HL-60/S4 treated with retinoic acid at 250 ng/mL for 4 days and 3 days (cell line): ENCODE data around the gene OIP5.
"Not testable (repeated sequence)": the region's sequence is repeated elsewhere in the genome, so short reads cannot be mapped to it uniquely, and the experiment has no call there.

Experiments used
- in situ Hi-C: fragments of 300-500 bp; cut with MboI; formaldehyde crosslinking; loops from 2 replicates; pipeline ENCODE4 v1.7.0; 2022; ENCODE audit warnings: low sequenced_read_pairs

OIP5 gene

DNA sequence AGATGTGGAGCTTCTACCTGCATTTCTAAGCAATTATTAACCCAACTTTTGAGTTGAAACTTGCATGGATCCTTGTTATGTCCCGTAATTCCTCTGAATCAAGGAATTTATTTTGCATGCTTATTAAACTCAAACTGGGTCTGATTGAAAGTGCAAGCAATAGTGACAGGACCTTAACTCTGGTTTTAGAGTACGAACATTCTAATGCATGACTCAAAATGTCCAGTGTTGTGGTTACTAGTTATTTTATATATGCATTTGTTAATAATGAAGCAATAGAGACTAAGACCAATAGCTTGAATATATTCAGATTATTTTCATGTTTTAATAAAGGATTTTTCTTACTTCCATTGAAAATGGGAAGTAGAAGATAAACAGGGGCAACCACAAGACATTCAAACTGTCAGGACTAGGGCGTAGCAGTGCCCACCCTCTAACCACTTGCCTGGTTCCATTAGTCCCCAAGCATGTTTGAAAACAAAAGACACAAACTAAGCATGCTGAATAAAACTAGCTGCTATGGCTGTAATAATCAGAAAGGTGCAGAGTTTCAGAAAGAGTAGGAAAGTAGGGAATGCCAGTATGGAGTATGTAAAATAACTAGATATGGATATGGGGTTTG lies 28.1 kb downstream of the OIP5 start:
- in situ Hi-C loops, result no loop called here

DNA sequence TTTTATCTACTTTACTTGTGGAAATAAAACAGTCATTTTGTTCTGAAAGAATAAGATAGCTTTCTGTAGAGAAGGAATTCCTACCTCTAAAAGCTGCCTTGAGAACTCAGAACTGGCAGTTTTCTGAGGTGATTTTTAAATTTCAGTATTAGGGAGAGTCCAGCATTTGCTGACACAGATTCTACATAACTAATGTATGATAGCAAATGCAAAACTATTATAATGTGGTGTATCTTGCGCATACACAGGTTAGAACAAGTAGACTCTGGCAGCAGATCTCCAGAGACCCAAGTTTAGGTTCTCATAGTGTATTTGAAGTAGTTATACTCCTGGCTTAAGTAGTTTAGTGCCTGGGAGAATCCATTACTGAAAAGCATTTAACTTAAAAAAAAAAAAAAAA lies 30.8 kb downstream of the OIP5 start:
- in situ Hi-C loops, result no loop called here

DNA sequence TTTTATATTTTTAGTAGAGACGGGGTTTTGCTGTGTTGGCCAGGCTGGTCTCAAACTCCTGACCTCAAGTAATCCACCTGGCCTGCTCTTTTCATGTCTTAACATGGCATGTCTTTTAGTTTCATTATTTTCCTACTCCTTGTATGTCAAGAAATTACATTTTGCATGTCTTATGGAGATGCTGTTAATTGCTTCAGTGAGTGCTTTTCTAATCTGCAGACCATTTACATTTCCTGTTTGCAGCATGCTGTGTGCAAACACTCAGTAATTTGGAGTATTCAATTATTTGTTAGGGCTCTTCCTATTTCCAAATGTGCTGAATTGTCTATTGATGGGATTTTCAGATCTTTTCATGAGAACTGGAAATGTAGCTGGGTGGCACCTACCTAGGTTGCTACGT lies 31.3 kb downstream of the OIP5 start:
- in situ Hi-C loops, result not testable (repeated sequence)

DNA sequence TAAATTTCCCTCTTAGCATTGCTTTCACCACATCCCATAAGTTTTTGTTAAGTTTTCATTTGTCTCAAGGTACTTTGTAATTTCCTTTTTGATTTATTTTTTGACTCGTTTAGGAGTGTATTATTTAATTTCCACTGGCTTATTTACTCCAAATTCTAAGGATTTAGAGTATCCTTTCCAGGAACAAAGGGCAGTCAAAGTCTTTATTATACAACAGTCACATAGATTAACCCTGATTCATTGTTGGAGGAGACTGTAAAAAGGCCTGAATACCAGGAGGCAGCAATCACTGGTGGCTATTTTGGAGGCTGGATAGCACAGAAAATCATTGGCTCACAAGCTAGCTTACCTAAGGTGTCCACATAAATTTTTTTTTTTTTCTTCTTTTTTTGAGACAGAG lies 39.9 kb downstream of the OIP5 start:
- in situ Hi-C loops, result no loop called here

DNA sequence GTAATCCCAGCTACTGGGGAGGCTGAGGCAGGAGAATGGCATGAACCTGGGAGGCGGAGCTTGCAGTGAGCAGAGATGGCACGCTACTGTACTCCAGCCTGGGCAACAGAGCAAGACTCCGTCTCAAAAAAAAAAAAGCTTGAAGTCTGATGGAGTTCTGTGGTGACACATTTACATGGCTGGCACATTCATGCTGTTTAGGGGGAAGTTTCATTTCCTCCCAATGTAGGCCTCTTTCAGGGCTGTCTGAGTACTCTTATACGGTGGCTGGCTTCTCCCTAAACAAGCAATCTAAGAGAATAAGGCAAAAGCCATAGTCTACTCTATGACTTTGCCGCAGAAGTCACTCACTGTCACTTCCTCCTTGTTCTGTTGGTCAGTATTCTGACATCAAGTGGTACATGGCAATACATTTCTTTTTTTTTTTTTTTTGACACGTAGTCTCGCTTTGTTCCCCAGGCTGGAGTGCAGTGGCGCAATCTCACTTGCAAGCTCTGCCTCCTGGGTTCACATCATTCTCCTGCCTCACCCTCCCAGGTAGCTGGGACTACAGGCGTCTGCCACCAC lies 41.2 kb downstream of the OIP5 start:
- in situ Hi-C loops, result no loop called here

DNA sequence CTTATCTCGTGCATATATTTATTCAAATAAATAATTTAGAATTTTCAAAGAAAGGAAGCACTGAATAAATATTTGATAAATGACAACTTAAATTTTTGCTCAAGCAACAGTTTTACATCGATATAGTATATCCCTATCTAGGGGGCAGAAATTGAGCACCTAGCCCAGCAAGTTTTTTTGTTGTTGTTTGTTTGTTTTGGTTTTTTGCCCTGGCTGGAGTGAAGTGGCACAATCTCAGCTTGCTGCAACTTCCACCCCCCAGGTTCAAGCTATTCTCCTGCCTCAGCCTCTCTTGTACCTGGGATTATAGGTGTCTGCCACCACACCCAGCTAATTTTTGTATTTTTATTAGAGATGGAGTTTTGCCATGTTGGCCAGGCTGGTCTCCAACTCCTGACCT lies 42.4 kb downstream of the OIP5 start:
- in situ Hi-C loops, result no loop called here

DNA sequence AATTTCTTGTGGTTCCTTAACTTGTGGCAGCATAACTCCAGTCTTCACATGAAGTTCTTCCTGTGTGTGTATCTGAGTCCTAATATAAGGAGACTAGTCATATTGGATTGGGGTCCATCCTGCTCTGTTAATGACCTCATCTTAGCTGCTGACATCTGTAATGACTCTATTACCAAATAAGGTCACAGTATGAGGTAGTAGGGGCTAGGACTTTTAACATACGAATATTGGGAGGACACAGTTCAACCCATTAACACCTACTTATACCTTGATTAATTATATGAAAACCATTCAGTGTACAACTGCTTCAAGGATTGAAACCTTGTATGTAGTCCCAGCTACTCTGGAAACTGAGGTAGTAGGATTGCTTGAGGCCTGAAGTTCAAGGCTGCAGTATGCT lies 43.9 kb downstream of the OIP5 start:
- in situ Hi-C loops, result no loop called here

DNA sequence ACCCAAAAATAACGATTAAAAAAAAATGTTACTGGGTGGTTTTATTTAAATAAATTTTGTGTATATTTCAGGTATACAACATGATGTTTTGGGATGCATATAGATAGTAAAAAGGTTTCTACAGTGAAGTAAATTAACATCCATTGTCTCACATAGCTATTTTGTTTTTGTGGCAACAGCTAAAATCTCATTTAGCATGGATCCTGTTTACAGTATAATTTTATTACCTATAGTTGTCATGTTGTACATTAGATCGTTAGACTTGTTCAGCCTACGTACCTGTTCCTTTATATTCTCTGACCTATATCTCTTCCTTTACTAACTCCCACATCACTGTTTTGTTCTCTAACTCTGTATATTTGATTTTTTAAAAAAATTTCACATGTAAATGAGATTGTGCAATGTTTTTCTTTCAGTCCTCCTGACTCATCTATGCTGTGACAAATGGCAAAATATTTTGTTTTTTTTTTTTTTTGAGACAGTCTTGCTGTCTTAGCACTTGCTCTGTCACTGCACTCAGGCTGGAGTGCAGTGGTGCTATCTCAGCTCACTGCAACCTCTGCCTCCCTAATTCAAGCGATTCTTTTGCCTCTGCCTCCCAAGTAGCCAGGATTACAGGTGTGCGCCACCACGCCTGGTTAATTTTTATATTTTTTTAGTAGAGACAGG lies 45.6 kb downstream of the OIP5 start:
- in situ Hi-C loops, result no loop called here

DNA sequence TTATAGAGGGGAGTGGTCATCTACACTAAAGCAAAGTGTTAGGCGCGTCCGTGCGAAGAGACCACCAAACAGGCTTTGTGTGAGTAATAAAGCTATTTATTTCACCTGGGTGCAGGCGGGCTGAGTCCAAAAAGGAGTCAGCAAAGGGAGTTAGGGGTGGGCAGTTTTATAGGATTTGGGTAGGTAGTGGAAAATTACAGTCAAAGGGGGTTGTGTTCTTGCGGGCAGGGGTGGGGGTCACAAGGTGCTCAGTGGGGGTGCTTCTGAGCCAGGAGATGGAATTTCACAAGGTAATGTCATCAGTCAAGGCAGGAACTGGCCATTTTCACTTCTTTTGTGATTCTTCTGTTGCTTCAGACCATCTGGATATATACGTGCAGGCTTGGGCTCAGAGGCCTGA lies 47.1 kb downstream of the OIP5 start:
- in situ Hi-C loops, result no loop called here

DNA sequence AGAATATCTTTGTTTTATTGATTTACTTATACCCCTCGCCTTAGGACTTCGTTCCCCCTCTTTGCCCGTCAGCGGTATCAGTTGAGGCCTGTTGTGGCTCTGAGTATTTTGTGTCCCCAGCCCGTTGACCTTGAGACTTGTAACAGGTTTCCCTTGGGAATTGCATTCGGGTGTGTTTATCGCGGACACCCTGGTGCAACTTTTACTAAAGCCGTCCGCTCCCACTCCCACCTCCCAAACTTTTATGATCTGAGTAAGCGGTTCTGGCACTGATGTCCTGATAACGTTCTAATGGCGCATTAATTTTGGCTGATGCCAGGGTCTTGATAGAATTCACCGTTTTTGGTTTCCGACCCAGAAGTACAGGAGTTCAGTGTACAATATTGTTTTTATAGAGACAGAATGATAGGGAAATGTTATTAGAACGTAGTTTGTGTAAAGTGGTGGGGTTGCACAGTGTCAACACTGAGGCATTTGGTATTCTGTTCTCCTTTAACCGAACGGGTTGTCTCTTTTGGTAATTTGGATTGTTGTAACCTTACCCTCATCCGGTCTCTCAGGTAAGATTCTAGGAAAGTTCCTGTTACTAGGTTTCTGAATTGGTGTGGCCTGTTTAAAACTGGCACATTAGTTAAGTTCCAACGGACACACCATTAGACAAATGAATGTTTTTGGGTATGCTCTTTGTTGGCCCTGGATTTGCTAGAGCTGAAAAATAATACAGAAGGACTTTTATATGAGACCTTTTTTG lies 47.8 kb downstream of the OIP5 start:
- in situ Hi-C loops, result no loop called here

DNA sequence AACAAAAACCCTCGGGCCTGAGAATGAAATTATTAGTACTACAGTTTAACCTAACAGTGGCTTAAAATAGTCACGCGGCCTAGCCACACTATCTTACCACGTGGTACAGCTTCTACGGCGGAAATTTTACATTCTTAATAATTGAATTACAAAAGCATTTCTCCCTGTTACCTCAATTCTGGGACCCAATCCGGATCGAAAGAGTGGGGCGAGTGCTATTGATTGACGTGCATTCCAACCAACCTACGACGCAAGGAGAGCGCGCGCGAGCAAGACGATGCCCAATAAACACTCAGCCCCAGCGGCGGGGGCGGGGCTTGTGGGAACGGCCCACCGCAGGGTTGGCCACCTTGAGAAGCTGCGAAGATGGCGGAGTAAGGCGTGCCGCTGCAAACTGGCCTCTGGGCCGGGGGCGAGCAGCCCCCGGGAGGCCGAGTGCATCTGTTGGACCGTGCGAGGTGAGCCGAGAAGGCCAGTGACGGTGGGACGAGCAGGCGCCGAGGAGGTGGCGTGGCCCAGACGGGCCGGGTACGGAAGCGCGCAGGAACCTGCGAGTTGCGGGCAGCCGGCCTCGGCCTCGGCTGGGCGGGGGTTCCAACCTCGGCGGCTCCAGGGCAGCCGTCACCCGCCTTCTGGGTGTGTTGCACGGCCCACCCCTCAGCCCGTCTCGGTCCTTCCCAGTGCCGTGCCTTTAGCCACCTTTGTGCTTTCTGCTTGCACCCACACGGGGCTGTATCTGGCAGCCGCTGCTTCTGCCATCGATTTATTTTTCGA lies 48.6 kb downstream of the OIP5 start:
- in situ Hi-C loops, result no loop called here

DNA sequence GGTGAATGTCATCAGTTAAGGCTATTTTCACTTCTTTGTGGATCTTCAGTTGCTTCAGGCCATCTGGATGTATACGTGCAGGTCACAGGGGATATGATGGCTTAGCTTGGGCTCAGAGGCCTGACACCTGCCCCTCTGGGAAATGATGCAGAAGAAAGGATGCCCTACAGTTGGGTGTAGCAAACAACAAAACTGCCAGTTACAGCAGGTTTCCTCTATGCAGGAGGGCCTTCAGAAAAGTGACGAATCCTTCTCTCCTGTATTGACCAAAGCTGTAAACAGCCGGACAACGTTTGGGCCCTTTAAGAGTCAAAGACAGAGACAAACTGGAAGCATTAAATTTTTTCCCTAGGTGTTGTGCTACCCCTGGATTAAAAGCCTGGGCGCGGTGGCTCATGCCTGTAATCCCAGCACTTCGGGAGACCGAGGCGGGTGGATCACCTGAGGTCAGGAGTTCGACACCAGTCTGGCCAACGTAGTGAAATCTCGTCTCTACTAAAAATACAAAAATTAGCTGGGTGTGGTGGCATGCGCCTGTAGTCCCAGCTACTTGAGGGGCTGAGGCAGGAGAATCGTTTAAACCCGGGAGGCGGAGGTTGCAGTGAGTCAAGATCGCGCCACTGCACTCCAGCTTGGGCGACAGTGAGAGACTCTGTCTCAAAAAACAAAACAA lies 49.3 kb downstream of the OIP5 start:
- in situ Hi-C loops, result not testable (repeated sequence)

DNA sequence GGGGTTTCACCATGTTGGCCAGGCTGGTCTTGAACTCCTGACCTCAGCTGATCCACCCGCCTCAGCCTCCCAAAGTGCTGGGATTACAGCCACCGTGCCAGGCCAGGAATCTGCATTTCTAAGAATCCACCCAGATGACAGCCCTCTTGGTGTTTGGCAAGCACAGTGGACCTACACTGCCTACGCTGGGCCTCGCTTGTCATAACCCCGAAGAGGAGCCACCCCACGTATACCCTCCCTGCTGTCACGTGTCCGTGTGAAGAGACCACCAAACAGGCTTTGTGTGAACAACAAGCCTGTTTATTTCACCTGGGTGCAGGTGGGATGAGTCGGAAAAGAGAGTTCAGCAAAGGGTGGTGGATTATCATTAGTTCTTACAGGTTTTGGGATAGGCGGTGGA lies 50.0 kb downstream of the OIP5 start:
- in situ Hi-C loops, result not testable (repeated sequence)

DNA sequence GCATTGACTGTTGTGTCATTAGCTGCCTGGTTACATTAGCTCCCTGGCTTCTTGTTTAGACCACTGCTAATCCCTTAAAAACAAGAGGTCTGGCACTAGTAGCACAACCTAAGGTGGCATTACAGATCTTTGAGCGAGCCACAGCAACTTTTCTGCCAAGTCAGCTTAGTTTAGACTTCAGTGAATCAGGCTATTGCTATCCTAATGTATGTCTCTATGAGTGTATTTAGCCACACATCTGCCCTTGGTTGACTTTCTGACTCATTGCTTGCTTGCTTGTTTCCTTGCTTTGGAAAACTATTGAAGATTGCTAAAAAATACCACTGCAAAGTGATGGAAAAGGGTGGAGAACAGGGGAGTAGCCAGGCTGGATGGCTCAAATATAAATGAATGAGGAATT lies 51.2 kb downstream of the OIP5 start:
- in situ Hi-C loops, result no loop called here

DNA sequence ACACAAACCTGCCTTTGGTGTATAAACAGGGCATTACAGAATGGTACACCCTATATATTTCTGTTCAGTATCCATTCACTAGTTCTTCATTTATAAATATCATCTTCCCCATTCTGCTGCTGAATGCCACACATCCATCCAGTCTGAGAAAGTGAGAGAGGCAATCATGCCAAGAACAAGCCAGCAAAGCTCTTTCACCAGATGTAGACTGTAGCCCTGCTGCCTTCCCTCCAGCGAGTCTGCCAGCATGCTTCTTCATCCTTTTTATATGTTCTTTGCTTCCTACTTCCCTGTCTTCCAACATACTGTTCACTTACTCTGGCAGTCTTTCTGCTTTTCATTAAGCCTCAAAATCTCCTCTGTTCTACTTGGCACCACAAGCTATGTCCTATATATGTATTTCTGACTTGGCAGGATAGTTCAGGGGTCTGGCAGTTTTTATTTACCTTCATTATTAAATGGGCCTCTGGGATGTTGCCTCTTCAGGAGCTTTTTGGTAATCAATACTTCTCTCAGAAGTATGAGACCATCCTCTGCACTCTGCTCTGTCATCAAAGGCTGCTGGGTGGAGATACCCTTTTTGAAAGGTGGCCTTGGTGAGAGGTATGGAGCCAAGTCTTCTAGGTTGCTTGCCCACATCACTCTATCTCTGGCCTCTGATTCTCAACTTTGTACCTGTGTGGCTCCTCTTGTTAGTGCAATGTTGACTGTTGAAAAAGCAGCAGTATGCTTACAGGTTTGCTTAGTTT lies 52.7 kb downstream of the OIP5 start:
- in situ Hi-C loops, result no loop called here

DNA sequence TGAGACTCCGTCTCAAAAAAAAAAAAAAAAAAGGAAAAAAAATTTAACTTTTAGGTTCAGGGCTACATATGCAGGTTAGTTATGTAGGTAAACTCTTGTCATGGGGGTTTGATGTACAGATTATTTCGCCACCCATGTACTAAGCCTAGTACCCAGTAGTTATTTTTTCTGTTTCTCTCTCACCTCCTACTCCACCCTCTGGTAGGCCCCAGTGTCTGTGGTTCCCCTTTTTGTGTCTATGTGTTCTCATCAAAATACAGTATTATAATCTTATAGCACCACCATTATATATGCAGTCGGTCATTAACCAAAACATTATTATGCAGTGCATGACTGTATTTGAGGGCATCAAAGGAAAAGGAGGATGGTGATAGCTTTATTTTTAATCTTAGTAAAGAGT lies 54.1 kb downstream of the OIP5 start:
- in situ Hi-C loops, result no loop called here

DNA sequence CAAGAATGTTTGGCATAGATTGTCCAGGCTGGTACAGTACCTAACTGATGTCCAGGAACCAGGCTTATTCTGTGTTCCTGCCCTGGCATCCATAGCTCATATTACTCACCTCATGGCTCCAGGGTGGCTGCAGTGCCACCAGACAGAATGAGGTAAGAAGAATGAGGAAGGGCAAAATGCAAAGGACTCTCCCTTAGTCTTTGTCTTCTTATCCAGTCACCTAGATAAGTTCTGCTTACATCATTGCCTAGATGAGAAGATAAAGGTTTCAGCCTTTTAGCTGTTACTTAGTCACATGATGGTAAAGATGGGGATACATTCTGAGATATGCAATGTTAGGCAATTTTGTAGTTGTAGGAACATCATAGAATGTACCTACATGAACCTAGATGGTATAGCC lies 55.6 kb downstream of the OIP5 start:
- in situ Hi-C loops, result no loop called here

DNA sequence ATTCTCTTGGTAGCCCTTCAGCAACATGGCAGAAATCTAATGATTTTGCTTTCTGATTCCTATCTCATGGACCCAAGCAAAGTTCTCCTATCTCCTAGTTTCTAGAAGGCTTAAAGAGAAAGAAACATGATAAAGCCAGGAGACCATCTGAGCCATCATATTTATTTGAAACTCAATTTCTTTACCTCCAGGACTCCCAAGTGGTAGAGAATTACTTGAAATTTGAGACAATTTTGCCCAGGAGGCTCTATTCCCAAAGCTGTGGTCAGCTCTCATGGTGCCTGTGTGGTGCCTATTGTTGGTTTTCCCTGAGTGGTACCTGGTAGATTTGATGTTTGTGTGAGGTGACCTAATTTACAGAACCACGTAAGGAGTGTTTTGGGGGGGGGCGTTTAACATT lies 62.5 kb downstream of the OIP5 start:
- in situ Hi-C loops, result no loop called here

DNA sequence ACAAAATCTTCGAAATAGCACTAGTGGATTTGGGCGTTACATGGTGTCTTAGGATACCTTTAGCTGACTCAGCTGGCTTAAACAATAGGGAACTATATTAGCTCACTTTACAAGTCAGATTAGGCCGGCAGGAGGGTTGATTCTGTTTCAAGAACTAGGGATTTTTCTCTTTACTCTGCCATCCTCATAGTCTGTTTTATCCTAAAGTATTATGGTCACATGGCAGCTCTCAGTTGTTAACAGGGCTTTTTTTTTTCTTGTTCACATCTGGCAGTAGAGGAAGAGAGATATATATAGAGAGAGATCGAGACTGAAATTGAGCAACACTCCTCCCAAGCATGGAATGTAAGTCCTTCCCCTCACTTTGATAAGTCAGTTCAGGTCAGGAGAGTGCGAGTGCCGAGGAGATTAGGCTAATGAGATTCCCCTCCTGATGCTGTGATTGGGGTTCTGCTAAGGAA lies 68.5 kb downstream of the OIP5 start:
- in situ Hi-C loops, result no loop called here

DNA sequence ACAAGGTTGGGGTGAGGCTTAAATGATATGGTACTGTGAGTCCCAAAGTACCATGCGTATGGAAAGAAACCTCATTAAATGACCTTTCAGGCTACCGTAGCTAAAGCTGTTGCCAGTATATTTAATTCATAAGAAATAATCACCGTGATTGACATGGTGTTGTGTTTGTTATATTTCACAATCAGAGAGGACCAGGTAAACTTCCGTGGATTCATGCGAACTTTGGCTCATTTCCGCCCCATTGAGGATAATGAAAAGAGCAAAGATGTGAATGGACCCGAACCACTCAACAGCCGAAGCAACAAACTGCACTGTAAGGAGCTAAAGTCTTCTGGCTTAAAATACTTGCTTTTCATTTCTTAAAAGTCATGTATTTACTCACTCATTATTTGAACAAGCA lies 69.8 kb downstream of the OIP5 start:
- in situ Hi-C loops, result no loop called here
